Measurements from ENCODE around the gene HUNK.

GRCh38 chr21:31882711-31883110 is 9.9 kb downstream of the HUNK start:
- TF ChIP-seq POLR2A (IDR thresholded peaks at IDR 0.05) (no peak), CTCF (IDR thresholded peaks at IDR 0.05) (no peak)
